RCC 7860 (cell line): ENCODE results near the gene SH3PXD2A.

ENCODE experiments used
- DNase-seq: peaks from one replicate; pipeline ENCODE4 v3.0.0-alpha.2; 2015; ENCODE audit warnings: low spot score
- FAIRE-seq: peaks from 2 replicates; lab custom pipeline; 2012; peaks lifted over from hg19 to GRCh38; lab: Jason Lieb, UNC

Gene SH3PXD2A

GRCh38 chr10:103654925-103655324 lies 200.5 kb downstream of the SH3PXD2A start:
- no peak for FAIRE-seq
- DNase-seq = no peak

GRCh38 chr10:103653581-103654037 lies 201.8 kb downstream of the SH3PXD2A start:
- FAIRE-seq (no peak), DNase-seq (no peak)

DNA sequence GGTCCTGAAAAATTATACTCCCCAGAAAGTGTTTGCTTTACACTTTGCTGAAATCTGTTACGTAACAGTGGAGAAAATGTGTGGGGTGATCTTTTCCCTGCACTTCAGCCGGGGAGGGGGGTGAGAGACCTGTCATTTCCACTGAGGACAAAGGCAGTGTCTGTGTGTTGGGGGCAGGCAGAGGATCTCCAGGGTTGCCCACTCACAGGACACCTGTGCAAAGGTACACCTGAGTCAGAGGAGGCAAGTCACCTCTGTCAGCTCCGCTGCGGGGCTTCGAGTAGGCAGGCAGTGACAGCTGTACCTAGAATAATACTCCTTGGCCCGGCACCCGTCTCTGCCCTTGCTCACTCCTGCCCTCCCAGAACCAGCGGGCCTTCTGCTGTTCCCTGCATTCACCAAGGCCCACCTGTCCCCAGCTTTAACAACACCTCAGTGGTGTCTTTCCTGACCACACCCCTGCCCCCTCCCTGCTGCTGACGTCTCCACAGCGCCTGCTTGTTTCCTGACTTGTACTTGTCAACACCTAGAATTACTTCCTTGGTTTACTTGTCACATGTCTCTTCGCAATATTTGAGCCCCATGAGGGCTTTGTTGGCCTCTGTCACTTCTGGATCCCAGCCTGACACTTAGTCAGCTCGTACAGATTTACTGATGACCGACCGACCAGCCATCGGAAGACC lies 202.6 kb downstream of the SH3PXD2A start:
- DNase-seq (no peak), FAIRE-seq (no peak)

GRCh38 chr10:103651783-103652476 lies 203.4 kb downstream of the SH3PXD2A start:
- FAIRE-seq (no peak), DNase-seq (no peak)

DNA sequence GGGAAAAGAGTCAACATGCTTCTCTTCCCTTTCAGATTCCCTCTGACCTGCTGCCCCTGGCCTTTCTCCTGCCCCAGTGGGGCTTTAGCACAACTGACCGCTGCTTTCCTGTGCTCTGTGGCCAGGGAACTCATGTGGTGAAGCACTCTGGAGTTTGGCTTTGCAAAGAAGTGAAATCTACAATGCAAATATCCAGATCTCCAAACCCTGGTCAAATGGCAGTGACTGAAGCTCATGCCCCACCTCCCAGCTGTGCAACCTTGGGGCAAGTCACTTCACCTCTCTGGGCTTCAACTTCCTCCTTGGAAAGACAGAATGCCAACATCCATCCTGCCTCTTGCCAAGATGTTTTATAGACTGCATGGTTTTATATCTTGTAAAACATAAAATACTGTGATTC lies 204.0 kb downstream of the SH3PXD2A start:
- DNase-seq (no peak), FAIRE-seq (no peak)

DNA sequence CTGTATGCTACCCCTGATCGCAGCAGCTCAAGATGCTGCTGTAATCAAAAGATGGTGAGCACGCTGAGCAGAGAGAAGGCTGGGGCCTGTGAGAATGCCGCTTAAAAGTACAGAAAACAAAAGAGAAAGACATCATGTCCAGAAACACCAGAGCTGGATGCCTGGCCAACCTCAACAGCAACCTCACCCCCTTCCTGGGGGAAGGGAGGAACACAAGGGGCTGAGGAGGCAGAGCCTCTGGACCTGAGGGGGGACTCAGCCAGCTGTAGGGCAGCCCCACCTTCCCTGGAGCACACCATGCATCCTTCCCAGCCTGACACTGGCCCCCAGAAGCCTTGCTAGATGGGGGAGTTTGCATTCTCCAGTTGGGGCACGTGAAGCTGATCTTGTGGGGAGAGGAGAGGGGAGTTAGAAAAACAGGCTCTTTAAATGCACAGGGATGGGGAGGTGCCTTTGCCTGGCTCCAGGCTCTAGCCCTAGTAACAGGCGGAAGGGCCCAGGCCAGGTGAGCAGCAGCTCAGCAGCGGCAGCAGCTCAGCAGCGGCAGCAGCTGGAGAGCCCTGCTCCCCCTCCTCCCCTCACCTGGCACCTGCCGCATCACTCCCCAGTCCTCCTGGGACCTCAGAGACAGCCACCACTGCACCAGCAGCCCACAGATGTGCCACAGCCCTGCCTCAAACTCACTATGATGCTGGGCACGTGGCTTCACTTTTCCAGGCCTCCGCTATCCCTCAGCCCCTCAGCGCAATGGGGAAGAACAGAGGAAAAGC lies 205.5 kb downstream of the SH3PXD2A start:
- DNase-seq (no peak), FAIRE-seq (no peak)

GRCh38 chr10:103648636-103649532 lies 206.5 kb downstream of the SH3PXD2A start:
- FAIRE-seq (no peak), DNase-seq (no peak)

DNA sequence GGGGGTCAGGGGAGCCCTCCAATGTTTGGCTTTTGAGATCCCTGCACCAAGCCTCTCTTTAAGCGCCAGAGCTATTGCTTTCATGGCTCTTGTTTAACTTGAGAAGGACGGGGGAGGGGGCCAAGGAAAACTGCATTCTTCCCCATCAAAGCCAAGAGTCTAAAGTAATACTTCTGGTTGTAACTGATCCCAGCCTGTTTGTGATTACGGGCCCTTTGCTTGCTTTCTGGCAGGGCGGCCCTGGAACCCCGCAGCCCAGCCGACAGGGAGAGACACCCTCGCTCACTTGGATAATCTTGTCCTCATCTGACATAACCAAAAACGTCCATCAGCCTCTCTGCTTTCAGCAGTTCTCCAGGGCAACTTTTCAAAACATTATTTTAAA lies 207.1 kb downstream of the SH3PXD2A start:
- no peak for FAIRE-seq
- DNase-seq = no peak

GRCh38 chr10:103646304-103646703 lies 209.1 kb downstream of the SH3PXD2A start:
- DNase-seq (no peak), FAIRE-seq (no peak)

GRCh38 chr10:103645141-103646054 lies 210.0 kb downstream of the SH3PXD2A start:
- FAIRE-seq = no peak

DNA sequence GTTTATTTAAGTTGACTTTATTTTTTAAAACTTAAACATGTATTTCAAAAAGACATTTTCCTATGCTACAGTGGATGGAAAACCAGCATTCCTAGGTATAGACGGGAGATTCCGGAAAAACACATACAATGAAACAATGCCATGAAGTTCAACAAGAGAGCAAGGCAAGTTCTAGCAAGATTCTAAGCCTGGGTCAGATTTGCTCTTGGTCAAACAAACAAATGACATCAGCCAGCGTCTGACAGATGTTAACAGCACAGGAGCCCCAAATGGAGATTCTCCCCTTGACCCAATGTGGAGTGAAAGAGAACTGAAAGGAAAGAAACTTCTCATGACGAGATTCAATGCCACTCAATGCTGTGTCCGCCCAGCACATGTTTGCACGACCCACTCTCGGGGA lies 212.0 kb downstream of the SH3PXD2A start:
- DNase-seq (no peak), FAIRE-seq (no peak)

More at GRCh38 chr10:103645141-103646054, 210.0 kb downstream of the SH3PXD2A start:
- DNase-seq = no peak

GRCh38 chr10:103641326-103641725 lies 214.1 kb downstream of the SH3PXD2A start:
- no peak for FAIRE-seq

DNA sequence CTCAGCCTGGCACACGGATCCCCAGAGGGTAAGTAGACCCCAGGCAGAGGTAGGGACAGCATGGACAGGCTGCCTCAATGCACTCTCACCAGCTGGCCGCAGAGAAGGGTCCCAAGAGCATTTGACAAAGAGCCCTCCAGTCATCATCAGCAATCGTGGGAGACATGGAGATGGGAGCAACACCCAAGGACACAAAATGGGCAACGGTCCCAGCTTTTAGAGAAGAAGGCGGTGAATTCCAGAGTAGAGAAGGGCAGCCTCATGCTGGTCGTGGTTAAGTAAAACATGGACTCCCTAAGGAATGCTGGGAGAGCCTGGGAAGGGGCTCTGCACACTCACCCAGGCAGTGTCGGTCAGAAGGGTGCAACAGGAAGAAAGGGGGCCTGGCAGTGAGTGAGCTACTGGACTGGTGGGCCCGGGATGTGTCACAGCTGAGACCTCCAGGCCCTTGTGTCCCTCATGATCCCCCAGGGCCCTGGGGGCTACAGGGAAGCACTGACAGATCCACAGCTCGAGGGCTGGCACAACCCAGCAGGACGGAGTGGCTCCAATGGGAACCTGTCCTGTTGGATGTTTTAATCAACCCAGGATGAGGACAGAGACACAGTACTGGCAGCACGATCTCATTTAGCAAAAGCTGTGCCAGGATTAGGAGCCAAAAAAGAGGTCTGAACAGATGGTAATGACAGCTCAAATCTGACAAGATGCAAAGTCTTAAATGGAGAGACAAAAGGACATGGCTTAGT lies 214.8 kb downstream of the SH3PXD2A start:
- FAIRE-seq (no peak), DNase-seq (no peak)

More at GRCh38 chr10:103641326-103641725, 214.1 kb downstream of the SH3PXD2A start:
- DNase-seq = no peak

- DNase-seq = no peak
- FAIRE-seq = no peak
Measured at GRCh38 chr10:103638948-103639347, 216.4 kb downstream of the SH3PXD2A start.

- no peak for DNase-seq
- FAIRE-seq = no peak
Measured at GRCh38 chr10:103637927-103638557, 217.3 kb downstream of the SH3PXD2A start.

GRCh38 chr10:103637011-103637410 lies 218.4 kb downstream of the SH3PXD2A start:
- FAIRE-seq (no peak), DNase-seq (no peak)

GRCh38 chr10:103636492-103636891 lies 218.9 kb downstream of the SH3PXD2A start:
- FAIRE-seq (no peak), DNase-seq (no peak)

GRCh38 chr10:103635580-103635979 lies 219.8 kb downstream of the SH3PXD2A start:
- no peak for DNase-seq
- FAIRE-seq = no peak
